ENCODE measurements around the gene KCNS3.
"Not testable (repeated sequence)": the region's sequence is repeated elsewhere in the genome, so short reads cannot be mapped to it uniquely, and the experiment has no call there.

KCNS3 gene

DNA sequence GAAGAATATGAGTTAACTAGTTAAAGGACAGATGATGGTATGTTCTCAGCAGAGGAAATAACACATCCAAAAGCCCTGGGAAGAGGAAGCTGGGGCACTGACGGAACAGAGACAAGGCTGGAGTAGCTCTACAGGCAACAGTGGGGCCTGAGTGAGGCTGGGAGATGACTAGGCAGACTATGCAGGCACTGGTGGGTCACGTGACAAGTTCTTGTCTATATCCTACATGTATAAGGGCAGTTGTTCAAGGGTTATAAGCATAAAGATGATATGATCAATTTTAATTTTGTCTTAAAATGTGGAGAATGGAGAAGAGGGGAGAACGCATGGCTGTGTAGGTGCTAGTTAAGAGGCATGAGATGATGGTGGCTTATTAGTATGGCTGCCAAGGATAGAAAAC lies 68.6 kb downstream of the KCNS3 start:
- no peak for DNase-seq (ENCODE audit: low read depth in 3 of 3)

DNA sequence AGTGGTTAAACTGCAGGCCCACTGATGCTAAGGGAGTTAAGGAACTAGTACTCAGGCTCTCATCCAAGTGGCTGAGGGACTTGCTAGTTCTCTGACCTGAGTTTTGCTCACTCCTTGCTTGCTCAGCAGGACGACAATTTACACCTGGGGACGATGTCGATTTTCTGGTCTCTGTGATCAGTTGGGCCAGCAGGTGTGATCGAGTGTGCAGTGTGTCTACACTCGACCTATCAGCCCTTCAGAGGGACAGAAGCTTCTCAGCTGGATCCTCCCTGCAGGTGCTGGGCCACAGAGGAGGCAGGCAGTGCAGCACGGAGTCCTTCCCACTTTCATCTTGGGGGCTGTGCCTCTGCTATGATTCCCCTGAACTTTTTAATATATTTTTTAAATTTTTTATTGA lies 71.5 kb downstream of the KCNS3 start:
- no peak for DNase-seq (ENCODE audit: low read depth in 3 of 3)

DNA sequence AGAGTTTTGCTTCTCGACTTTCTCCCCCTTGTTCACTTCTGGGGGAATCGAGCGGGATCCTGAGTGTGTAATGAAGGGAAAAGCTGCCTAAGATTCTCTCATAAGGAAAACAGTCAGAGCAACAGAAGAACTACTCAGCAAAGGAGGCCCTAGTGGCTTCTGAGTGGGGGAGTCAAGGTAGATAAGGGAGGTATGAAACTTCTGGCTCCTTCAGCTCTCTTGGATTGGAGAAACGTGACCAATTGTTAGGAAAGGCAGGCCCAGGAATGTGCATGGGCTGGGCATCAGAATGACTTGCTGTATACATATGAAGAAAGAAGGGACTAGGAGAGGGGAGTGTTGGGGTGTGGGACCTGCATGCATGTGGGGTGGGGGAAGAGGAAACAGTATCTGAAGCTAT lies 73.1 kb downstream of the KCNS3 start:
- DNase-seq (ENCODE audit: low read depth in 3 of 3): no peak

DNA sequence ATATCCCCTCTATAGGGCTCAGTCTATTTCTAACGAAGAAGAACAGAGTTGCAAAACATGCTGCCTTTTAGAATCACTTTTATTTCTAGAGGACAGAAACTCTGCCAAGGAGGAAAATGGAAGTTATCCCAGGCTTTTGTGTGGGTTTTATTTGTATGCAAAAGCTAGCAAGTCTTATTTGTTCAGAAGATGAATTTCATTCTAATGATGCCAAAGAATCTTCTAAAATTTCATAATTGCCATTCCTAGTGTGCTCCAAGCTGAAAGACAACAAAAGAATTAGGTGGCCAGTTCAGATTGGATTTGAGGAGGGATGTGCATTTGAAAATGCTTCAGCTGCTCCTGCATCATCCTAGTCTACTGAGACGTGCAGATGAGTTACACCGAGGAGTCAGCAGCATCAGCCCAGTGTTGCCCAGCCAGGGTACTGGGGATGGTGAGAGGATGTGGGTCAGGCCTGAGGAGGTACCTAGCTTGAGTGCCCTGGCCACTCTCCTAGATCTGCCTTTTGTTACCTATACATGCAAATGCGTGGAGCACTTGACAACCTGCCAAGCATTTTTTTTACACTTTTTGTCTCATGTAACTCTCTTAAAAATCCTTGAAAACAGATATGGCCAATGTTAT lies 80.1 kb downstream of the KCNS3 start:
- DNase-seq (ENCODE audit: low read depth in 3 of 3): no peak

DNA sequence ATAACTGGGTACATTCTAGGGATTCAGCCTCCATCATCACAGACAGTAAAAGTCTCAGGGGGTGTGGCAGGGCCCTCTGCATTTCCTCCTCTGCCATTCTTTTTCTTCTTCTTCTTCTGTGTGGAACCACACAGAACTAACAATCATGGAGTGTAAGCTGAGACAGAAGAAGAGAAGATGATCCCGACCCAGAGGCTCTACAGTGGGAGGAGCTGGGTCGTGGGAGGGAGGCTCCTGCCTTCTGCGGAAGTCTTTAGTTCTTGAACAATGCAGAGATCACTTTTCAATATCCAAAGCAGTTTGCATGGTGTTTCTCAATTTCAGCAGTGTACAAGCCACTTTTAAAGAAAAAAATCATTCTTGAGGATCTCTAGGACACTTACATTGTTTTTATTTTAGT lies 80.9 kb downstream of the KCNS3 start:
- no peak for DNase-seq (ENCODE audit: low read depth in 3 of 3)

DNA sequence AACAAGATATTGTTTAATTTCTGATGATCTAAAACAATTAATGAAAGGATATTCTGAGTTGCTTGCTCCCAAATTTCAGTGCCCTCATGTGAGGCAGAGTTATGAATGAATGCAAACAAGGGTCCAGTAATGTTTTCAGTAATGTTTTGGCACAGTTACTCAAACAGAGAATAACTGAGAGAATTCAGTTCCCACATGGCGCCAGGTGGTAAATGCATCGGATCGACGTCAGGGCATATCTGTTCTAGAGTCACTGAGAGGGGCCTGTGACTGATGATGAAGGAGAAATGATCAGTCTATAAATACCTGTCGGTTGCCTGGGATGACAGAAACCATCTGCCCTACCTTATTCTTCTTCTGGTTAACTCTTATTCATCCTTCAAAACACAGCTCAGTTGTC lies 81.4 kb downstream of the KCNS3 start:
- no peak for DNase-seq (ENCODE audit: low read depth in 3 of 3)

DNA sequence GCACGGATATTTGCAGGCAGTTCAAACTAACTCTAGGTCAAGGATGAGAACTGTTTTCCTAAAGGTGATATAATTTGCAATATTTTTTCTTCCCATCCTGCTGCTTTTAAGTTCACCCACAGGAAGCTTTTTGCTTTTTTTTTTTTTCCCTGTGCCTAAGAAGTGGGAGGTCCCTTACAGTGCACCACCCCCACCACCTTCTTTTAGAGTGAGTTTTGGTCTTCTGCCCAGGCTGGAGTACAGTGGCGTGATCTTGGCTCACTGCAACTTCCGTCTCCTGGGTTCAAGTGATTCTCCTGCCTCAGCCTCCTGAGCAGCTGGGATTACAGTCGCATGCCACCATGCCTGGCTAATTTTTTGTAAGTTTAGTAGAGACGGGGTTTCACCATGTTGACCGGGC lies 82.5 kb downstream of the KCNS3 start:
- DNase-seq (ENCODE audit: low read depth in 3 of 3): no peak

DNA sequence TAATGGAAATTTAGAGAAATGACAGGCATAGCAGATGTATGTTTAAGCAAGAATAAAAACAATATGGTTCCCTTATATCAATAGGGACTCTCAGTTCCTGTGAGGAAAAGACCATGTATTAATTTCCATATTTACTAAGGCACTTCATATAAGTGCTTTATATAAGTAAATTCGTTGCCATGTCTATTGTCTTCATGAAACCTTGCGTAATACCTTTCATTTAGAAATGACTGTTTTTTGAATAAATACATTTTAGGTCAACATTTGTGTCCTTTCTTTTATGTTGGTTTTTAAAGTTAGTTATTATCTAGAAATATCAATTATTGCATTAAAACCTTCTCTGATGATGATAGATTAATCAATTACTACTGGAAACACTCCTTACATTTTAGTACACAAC lies 83.3 kb downstream of the KCNS3 start:
- no peak for DNase-seq (ENCODE audit: low read depth in 3 of 3)

DNA sequence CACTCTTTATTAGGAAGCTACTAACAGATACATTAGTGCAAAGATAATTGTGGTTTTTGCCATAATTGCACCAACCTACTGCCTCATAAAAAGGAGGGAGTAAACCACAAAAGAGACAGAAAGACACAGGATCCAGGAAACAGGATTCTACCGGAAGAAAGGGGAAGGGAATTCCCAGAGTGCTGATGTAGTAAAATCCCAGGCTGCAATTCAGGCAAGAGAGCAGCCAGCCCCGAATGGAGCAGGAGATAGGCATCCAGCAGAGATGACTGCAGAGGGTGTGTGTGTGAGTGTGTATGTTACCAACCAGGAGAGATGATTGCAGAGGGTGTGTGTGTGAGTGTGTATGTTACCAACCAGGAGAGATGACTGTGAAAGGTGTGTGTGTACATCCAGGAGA lies 84.4 kb downstream of the KCNS3 start:
- DNase-seq (ENCODE audit: low read depth in 3 of 3): no peak

DNA sequence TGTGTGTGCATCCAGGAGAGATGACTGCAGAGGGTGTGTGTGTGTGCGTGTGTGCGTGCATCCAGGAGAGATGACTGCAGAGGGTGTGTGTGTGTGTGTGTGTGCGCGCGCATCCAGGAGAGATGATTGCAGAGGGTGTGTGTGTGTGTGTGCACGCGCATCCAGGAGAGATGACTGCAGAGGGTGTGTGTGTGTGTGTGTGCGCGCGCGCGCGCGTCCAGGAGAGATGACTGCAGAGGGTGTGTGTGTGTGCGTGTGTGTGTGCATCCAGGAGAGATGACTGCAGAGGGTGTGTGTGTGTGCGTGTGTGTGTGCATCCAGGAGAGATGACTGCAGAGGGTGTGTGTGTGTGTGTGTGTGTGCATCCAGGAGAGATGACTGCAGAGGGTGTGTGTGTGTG lies 85.1 kb downstream of the KCNS3 start:
- not testable (repeated sequence) for DNase-seq (ENCODE audit: low read depth in 3 of 3)

DNA sequence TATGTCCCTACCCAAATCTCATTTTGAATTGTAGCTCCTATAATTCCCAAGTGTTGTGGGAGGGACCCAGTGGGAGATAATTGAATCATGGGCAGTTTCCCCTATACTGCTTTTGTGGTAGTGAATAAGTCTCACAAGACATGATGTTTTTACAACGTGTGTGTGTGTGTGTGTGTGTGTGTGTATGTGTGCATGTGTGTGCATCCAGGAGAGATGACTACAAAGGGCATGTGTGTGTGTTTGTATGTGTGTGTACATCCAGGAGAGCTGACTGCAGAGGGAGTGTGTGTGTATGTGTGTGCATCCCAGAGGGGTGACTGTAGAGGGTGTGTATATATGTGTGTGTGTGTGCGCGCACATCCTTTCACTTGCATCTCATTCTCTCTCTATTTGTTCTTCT lies 86.7 kb downstream of the KCNS3 start:
- no peak for DNase-seq (ENCODE audit: low read depth in 3 of 3)

DNA sequence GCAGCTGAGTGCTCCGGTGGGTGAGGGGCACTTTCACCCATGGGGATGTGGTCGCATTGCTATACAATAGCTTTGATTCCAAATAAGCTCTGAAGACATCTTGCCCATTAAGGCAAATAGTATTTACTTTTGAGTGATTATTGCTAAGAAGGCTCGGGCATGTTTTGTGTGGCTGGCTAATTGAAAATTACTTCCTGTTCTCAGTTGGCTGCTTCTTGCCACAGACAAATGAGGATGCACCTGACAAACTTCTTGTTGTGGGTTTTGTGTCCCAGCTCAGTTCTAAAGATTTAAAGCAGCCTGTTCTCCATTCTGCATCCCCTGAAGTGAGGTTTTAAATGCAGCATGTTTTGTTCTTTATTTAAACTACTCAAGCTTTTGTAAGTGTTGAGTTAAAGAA lies 88.3 kb downstream of the KCNS3 start:
- DNase-seq (ENCODE audit: low read depth in 3 of 3): no peak

DNA sequence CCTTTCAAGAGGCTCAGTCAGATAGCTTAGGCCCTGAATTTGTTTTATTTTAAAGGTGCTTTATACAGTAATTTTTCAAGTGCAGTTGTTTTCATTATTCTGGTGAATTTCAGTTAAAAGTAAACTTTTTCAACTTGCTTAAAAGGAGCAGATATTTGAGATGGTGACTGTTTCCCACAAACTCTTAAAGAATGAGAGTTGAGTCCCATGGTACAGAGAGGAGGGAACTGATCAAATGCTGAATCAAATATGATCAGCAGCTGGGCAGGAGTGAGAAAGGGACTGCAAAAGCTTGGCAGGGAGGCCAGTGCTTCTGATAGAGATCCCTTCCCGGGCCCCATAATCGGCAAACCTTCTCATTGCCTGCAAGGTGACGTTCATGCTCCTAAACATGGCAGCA lies 91.2 kb downstream of the KCNS3 start:
- DNase-seq (ENCODE audit: low read depth in 3 of 3): no peak

DNA sequence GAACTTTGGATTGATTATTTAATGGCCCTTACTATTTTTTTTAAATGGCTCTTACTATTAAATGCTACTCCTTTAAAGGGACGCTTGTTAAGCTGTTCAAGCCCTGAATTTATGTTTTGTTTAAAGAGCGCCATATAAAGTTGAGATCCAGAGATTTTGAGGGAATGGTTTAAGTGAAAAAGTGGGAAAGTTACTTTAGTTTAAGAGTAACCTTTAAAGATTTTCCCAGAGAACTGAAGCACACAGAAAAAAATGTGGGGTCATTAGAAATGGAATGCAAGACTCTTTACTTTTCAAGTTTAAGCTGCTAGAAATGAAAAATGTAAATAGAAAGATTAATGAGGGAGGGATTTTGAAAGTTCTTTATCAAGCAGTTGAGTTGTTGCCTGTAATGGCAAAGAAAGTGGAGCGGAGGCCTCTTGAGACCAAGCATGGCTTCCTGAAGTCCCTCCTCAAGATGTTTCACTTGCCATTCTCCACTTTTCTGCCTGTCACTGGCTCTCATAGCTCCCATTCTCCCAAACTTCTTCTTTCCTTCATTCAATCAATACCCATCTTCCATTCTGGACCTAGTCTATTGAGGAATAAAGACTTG lies 93.2 kb downstream of the KCNS3 start:
- no peak for DNase-seq (ENCODE audit: low read depth in 3 of 3)

DNA sequence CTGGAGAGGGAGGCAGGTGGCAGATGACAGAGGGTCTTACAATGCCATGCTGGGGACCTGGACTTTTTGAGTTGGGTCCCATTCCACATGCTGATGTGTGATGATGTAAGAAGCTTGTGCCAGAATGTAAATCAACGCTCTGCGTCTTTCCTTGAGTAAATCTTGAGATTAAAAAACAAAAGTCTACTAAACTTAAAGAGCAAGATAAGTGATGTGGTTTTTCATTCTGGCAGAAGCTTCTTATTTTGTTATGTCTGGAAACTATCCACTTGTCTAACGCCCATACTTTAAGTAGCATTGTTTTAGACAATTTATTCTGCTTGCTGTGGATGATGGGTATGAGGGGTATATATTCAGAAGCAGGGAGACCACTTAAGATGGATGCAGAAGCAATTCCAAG lies 94.5 kb downstream of the KCNS3 start:
- DNase-seq (ENCODE audit: low read depth in 3 of 3): no peak

DNA sequence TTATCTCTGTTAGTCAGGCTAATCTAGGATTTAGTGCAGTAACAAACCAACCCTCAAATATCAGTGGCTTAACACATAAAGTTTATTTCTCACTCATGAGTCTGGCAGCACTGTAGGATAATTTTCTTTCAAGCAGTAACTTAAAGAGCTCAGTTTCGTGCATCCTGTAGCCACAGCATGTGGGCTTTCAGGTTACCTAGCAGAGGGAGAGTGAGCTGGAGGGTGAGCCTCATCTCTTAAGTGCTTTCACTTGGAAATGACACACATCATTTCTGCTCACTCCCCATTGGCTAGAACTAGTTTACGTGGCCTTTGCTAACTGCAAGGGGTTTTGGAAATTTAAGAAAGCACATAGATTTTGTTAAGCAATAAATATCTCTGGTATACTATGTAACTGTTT lies 96.9 kb downstream of the KCNS3 start:
- no peak for DNase-seq (ENCODE audit: low read depth in 3 of 3)

DNA sequence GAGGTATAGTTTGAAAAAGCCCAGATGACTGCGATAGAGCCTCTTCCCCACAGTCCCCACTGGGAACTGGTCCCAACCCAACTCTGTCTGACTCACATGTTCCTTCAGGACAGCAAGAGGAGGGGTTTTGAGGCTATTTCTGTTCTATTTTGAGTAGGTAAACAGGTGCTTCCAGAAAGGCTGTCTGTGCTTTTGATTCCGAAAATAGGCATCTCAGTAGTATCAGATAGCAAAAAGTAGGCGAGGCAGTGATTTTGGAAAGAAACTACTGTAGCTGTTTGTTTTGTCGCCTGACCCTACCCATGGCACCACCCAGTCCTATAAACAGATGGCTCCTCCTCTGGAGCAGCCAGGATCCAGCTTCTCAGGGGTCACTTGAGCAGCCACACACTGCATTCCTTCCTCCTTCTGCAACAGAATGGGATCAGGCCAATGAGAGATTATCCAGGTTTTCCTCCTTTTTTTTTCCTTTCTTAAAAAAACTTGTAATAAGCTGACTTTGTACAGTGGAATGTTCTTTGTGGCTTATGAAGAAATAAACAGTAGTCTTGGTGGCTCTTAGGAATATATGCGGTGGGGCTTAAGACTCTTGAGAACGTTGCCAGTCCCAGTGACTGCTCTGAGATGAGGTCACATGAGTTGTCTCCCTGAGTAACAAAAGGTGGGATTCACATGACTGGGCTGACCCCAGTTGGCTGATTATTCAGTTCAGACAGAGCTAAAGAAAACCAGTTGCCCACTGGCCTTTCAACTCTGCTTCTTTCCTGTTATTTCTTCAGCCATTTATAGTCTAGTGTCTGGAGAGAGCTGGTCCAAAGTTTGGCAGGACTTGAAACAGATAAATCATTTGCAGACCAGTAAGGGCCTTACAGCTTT lies 98.6 kb downstream of the KCNS3 start:
- no peak for DNase-seq (ENCODE audit: low read depth in 3 of 3)

DNA sequence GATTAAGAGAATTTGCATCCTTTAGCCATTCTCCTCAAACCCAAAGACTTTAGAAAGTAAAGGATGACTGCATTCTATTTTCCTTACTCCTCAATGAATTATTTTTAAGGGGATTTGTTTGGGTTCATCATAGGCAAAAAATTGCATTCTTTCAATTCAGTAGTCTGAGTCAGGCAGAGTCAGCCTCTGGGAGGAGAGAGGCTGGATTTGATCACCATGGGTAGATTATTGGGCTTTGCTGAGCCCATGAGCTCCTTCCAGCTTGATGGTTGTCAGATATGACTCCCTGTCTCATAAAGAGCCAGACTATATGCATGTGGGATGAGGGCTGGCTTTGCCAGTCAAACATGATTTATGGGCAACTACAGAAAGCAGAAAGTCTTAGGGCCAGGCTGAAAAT lies 101.2 kb downstream of the KCNS3 start:
- DNase-seq (ENCODE audit: low read depth in 3 of 3): no peak

DNA sequence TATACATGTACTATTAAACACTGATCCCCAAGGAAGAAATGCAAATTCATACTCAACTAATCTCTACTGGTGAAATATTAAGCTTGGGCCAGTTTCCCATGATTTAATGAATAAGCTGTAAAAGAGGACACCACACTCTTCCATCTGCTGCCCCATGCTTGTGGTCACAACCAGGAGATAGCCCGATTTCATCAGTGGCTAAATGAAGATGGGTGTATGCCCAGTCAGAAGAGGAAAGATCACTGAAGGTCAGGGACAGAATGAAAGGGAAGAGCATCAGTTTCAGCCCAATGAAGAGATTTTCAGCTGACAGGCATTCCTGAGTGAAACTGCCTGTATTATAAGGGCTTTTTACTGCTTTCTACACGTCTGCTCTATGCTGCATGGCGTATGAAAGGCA lies 103.5 kb downstream of the KCNS3 start:
- DNase-seq (ENCODE audit: low read depth in 3 of 3): no peak
